Activated CD4-positive, alpha-beta T cell treated with anti-CD3 and anti-CD28 coated beads, Interleukin-2, amount 50 U/mL, for 16 hours (primary cell): ENCODE measurements around the gene KATNB1.

Source experiments
- DNase-seq: peaks from one replicate; pipeline ENCODE4 v3.0.0-alpha.2; 2020

KATNB1 gene

GRCh38 chr16:57758331-57759117, 23.0 kb downstream of the KATNB1 start:
- DNase-seq: no peak

GRCh38 chr16:57759131-57759530, 23.6 kb downstream of the KATNB1 start:
- no peak for DNase-seq

GRCh38 chr16:57759541-57760356, 24.2 kb downstream of the KATNB1 start:
- no peak for DNase-seq

GRCh38 chr16:57760357-57761160, 25.0 kb downstream of the KATNB1 start:
- no peak for DNase-seq

- DNase-seq: no peak
Measured at GRCh38 chr16:57761301-57761700, 25.7 kb downstream of the KATNB1 start.

GRCh38 chr16:57761957-57762356, 26.4 kb downstream of the KATNB1 start:
- DNase-seq: no peak

GRCh38 chr16:57762365-57763040, 26.9 kb downstream of the KATNB1 start:
- DNase-seq: no peak

- DNase-seq: no peak
Measured at GRCh38 chr16:57763285-57764005, 27.9 kb downstream of the KATNB1 start.

GRCh38 chr16:57764006-57764340, 28.4 kb downstream of the KATNB1 start:
- DNase-seq: no peak

- DNase-seq: peak; percentile 46
Measured at GRCh38 chr16:57764341-57765159, 29.0 kb downstream of the KATNB1 start.

- no peak for DNase-seq
Measured at GRCh38 chr16:57765160-57765728, 29.7 kb downstream of the KATNB1 start.

- no peak for DNase-seq
Measured at GRCh38 chr16:57766714-57767348, 31.3 kb downstream of the KATNB1 start.

- DNase-seq: no peak
Measured at GRCh38 chr16:57769541-57770145, 34.1 kb downstream of the KATNB1 start.

- DNase-seq: no peak
Measured at GRCh38 chr16:57770361-57770760, 34.8 kb downstream of the KATNB1 start.

GRCh38 chr16:57771141-57771785, 35.7 kb downstream of the KATNB1 start:
- no peak for DNase-seq

- no peak for DNase-seq
Measured at GRCh38 chr16:57773019-57773418, 37.4 kb downstream of the KATNB1 start.

- no peak for DNase-seq
Measured at GRCh38 chr16:57773655-57774295, 38.2 kb downstream of the KATNB1 start.

GRCh38 chr16:57774705-57775285, 39.2 kb downstream of the KATNB1 start:
- no peak for DNase-seq
